ENCODE measurements around the gene CERS1.

DNA sequence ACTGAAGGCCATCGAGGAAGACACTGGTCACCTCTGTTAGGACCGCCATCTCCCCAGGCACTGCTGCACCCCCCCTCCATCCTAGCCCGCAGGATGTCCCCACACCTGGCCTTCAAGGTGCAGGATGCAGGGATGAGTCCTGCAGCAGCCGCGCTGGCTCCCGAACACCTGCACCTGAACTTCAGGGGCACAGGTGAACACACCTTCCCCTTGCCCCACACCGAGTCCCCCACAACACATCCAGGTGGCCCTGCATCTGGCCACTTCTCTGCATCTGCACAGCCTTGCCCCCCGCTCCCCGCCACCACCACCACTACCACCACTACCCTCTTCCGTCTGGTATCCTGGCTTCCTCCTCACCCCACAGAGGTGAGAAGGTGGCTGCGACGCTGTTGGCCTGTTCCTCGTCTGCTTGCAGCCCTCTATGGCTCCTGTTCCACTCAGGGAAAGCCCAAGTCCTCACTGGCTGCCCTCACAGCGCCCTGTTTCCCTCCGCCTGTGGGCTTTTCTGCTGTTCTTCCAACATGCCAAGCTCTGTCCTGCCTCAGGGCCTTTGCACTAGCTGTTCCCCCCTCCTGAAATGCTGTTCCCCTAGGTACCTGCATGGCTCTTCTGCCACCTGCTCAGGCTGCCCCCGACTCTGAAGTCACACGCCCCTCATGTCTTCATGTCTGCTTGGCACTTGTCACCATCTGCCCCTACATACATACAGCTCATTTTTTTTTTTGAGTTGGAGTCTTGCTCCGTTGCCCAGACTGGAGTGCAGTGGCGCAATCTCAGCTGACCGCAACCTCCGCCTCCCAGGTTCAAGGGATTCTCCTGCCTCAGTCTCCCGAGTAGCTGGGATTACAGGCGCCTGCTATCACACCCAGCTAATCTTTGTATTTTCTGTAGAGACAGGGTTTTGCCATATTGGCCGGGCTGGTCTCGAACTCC lies 1.4 kb upstream of the CERS1 start:
- TF ChIP-seq CTCF (IDR thresholded peaks at IDR 0.05; ENCODE audit: borderline replicate concordance, extremely low read depth, low read length, poor library complexity, severe bottlenecking) (no peak), EZH2 (IDR thresholded peaks at IDR 0.05; ENCODE audit: borderline replicate concordance, low read depth, low read length, severe bottlenecking) (no peak)

All from DND-41 (cell line).